Measurements from ENCODE around the gene EVI5L. TPM values are rescaled to one million over a fixed set of nuclear protein-coding genes. Genes with fewer than 3 reads are reported as not detected.

Gene EVI5L
- polyA plus RNA-seq, 3 donors: 0.76 to 5.7 (median 1.3) TPM

GRCh38 chr19:7856679-7857663 lies 27.0 kb downstream of the EVI5L start:
- Histone ChIP-seq H3K27me3 (ENCODE audit: control insufficient read depth in 2 of 2, insufficient read depth in 2 of 2, low read length in 2 of 2) (peaks cover 8 to 19% of the 10 kb centered on the region in 2 donors), H3K9me3 (replicated peaks in 1 of 2; ENCODE audit: control insufficient read depth in 1 of 2, insufficient read depth in 1 of 2, low read length in 2 of 2) (no peaks in the 10 kb centered on the region), H3K36me3 (replicated peaks in 1 of 2; ENCODE audit: control insufficient read depth in 1 of 2, insufficient read depth in 2 of 2, low read length in 2 of 2) (no peaks in the 10 kb centered on the region), H4K20me1 (ENCODE audit: insufficient read depth, low read length) (no peaks in the 10 kb centered on the region), H3K9ac (ENCODE audit: insufficient read depth, low read length, poor library complexity, severe bottlenecking) (no peak overlapping the region), H3K4me2 (replicated peaks; ENCODE audit: extremely low read depth, low read length, poor library complexity, severe bottlenecking) (no peak overlapping the region), H3K79me2 (ENCODE audit: insufficient read depth, low read length) (no peaks in the 10 kb centered on the region), H3K27ac (ENCODE audit: low read depth in 1 of 2, low read length in 2 of 2) (no peak overlapping the region), H2AFZ (ENCODE audit: insufficient read depth, low read depth, low read length, poor library complexity, severe bottlenecking) (no peak overlapping the region), H3K4me1 (ENCODE audit: control insufficient read depth in 1 of 2, insufficient read depth in 2 of 2, low read length in 2 of 2) (peaks cover 12 to 17% of the 10 kb centered on the region in 2 donors), H3K4me3 (replicated peaks in 1 of 3; ENCODE audit: low read depth in 2 of 3, low read length in 3 of 3) (no peak overlapping the region)
- peaks cover 18 to 23% (median 23%) of the 10 kb centered on the region in 3 donors for H3K27me3 Mint-ChIP-seq (ENCODE audit: low read depth in 3 of 3)
- H3K27ac Mint-ChIP-seq: no peak overlapping the region
- DNase-seq: no peak
- H3K9me3 Mint-ChIP-seq: peaks cover 0 to 11% (median 0%) of the 10 kb centered on the region in 7 donors
- intact Hi-C loops (cut with micrococcal nuclease): no loop called here
- peaks cover 7% of the 10 kb centered on the region for H3K4me1 Mint-ChIP-seq
- no peak overlapping the region for H3K4me3 Mint-ChIP-seq
- 98% methylated on average over 15 of the region's 38 CpGs for WGBS (ENCODE audit: insufficient coverage)
- H3K36me3 Mint-ChIP-seq: peaks cover 7 to 15% of the 10 kb centered on the region in 2 donors
- TF ChIP-seq, protein P1, sequence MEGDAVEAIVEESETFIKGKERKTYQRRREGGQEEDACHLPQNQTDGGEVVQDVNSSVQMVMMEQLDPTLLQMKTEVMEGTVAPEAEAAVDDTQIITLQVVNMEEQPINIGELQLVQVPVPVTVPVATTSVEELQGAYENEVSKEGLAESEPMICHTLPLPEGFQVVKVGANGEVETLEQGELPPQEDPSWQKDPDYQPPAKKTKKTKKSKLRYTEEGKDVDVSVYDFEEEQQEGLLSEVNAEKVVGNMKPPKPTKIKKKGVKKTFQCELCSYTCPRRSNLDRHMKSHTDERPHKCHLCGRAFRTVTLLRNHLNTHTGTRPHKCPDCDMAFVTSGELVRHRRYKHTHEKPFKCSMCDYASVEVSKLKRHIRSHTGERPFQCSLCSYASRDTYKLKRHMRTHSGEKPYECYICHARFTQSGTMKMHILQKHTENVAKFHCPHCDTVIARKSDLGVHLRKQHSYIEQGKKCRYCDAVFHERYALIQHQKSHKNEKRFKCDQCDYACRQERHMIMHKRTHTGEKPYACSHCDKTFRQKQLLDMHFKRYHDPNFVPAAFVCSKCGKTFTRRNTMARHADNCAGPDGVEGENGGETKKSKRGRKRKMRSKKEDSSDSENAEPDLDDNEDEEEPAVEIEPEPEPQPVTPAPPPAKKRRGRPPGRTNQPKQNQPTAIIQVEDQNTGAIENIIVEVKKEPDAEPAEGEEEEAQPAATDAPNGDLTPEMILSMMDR (IDR thresholded peaks at IDR 0.05): no peak

DNA sequence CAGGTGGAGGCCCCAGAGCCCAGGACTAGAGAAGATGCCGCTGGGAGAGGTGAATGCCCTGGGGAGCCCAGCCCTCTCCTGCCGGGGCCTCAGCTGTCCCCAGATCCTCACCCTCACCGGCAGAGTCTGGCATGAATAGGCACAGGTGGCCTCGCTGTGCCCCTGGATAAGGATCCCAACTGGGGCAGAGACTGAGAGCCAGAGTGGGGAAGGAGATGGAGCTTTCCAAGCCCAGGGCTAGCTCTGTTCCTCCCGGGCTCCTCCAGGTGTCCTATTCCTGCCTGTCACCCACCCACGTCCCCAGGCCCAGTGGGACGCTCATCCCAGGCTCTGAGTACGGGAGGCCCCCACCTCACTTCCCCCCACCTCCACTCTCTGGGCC lies 27.7 kb downstream of the EVI5L start:
- Histone ChIP-seq H3K4me2 (replicated peaks; ENCODE audit: extremely low read depth, low read length, poor library complexity, severe bottlenecking) (no peak overlapping the region), H3K9ac (ENCODE audit: insufficient read depth, low read length, poor library complexity, severe bottlenecking) (no peak overlapping the region), H3K9me3 (replicated peaks in 1 of 2; ENCODE audit: control insufficient read depth in 1 of 2, insufficient read depth in 1 of 2, low read length in 2 of 2) (no peaks in the 10 kb centered on the region), H3K4me1 (ENCODE audit: control insufficient read depth in 1 of 2, insufficient read depth in 2 of 2, low read length in 2 of 2) (peaks cover 16 to 22% of the 10 kb centered on the region in 2 donors), H3K79me2 (ENCODE audit: insufficient read depth, low read length) (no peaks in the 10 kb centered on the region), H3K4me3 (replicated peaks in 1 of 3; ENCODE audit: low read depth in 2 of 3, low read length in 3 of 3) (no peak overlapping the region), H2AFZ (ENCODE audit: insufficient read depth, low read depth, low read length, poor library complexity, severe bottlenecking) (no peak overlapping the region), H4K20me1 (ENCODE audit: insufficient read depth, low read length) (no peaks in the 10 kb centered on the region), H3K27me3 (ENCODE audit: control insufficient read depth in 2 of 2, insufficient read depth in 2 of 2, low read length in 2 of 2) (peaks cover 11 to 22% of the 10 kb centered on the region in 2 donors), H3K27ac (ENCODE audit: low read depth in 1 of 2, low read length in 2 of 2) (no peak overlapping the region), H3K36me3 (replicated peaks in 1 of 2; ENCODE audit: control insufficient read depth in 1 of 2, insufficient read depth in 2 of 2, low read length in 2 of 2) (no peaks in the 10 kb centered on the region)
- TF ChIP-seq, protein P1 (IDR thresholded peaks at IDR 0.05): no peak
- intact Hi-C loops (cut with micrococcal nuclease): no loop called here
- Mint-ChIP-seq H3K36me3 (peaks cover 7 to 15% of the 10 kb centered on the region in 2 donors), H3K27me3 (ENCODE audit: low read depth in 3 of 3) (peaks cover 22 to 29% (median 26%) of the 10 kb centered on the region in 3 donors), H3K4me1 (peaks cover 11% of the 10 kb centered on the region), H3K4me3 (no peak overlapping the region), H3K27ac (no peak overlapping the region), H3K9me3 (peaks cover 0 to 16% (median 0%) of the 10 kb centered on the region in 7 donors)
- no peak for DNase-seq
- WGBS (ENCODE audit: insufficient coverage): 89% methylated on average over 5 of the region's 8 CpGs
